Measurements from ENCODE around the gene MAFB. TPM values are rescaled to one million over a fixed set of nuclear protein-coding genes. Genes with fewer than 3 reads are reported as not detected.
A peak's percentile ranks its signal among the peaks of the same experiment; 100 is the strongest.

The MAFB gene
- total and polyA plus RNA-seq, 10 donors = 18.7 to 295 (median 180) TPM

DNA sequence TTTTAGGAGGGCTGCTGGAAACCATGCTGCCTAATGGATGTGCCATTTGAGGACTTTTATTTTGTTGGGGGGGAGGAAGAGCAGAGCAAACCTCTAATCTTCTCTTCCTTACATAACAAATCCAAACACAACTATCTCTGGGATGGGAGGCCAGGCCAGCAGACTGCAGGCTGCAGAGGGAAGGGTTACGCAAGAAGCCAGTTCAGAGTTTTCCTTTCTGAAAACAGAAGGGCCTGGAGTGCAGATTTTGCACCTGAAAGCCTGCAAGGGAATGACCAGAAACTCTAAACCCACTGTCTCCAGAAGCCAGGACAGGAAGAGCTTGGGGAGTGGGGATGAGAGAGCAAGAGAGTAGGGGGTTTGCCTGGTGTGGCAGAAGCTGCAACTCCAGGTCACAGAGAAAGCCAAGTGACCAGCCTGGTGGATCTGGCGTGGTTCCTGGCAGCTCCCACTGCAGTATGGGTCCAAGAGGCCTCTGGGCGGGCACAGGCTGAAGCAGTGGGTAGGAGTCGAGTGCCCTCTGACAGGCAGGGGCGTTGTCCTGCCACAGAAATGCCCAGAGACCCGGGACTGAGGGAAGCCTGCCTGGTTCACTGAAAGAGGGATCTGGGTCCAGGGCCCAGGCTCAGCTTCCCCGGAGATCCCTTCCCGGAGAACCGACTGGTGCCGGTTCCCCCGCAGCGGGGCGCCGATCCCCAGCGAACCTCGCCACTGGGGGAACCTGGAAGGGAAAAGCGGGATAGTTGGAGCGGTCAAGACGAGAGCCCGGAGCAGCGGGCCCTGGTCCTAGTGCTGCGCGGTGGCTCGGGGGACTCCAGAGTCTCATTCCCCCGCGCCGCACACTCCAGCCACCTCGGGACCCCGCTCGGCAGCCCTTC is 6.7 kb downstream of the MAFB start:
- 18 to 29% (median 22%) methylated on average over 29 to 30 of the region's 30 CpGs for WGBS, 5 donors
- peaks cover 0 to 76% (median 26%) of the 10 kb centered on the region in 7 donors for H3K27me3 ChIP-seq (replicated peaks in 1 of 7)
- peaks cover 0 to 36% (median 0%) of the 10 kb centered on the region in 6 donors for H3K36me3 ChIP-seq
- H3K4me3 ChIP-seq = peak overlapping the region in 7 of 8 donors; percentile 52 to 87 (median 65)
- intact Hi-C loops (cut with DNase I; ENCODE audit: low total_unique reads) = loop anchor here (10.0 kb wide), 1 partner anchor 418 kb away; no protein-coding TSS in a partner anchor
- peak; percentile 84 for DNase-seq
- H3K9me3 ChIP-seq = no peaks in the 10 kb centered on the region
- peak overlapping the region; percentile 74 to 94 (median 90) for H3K27ac ChIP-seq
- H3K4me1 ChIP-seq = peaks cover 9 to 86% (median 55%) of the 10 kb centered on the region in 6 donors
- TF ChIP-seq POLR2A (IDR thresholded peaks at IDR 0.05) (peak in 1 of 3 donors; percentile 40), POLR2AphosphoS5 (IDR thresholded peaks at IDR 0.05) (peak; percentile 49 to 84 (median 54))
- TF ChIP-seq, protein P1, sequence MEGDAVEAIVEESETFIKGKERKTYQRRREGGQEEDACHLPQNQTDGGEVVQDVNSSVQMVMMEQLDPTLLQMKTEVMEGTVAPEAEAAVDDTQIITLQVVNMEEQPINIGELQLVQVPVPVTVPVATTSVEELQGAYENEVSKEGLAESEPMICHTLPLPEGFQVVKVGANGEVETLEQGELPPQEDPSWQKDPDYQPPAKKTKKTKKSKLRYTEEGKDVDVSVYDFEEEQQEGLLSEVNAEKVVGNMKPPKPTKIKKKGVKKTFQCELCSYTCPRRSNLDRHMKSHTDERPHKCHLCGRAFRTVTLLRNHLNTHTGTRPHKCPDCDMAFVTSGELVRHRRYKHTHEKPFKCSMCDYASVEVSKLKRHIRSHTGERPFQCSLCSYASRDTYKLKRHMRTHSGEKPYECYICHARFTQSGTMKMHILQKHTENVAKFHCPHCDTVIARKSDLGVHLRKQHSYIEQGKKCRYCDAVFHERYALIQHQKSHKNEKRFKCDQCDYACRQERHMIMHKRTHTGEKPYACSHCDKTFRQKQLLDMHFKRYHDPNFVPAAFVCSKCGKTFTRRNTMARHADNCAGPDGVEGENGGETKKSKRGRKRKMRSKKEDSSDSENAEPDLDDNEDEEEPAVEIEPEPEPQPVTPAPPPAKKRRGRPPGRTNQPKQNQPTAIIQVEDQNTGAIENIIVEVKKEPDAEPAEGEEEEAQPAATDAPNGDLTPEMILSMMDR (IDR thresholded peaks at IDR 0.05 in 8 of 11, conservative IDR thresholded peaks at IDR 0.05 in 3 of 11) = no peak

DNA sequence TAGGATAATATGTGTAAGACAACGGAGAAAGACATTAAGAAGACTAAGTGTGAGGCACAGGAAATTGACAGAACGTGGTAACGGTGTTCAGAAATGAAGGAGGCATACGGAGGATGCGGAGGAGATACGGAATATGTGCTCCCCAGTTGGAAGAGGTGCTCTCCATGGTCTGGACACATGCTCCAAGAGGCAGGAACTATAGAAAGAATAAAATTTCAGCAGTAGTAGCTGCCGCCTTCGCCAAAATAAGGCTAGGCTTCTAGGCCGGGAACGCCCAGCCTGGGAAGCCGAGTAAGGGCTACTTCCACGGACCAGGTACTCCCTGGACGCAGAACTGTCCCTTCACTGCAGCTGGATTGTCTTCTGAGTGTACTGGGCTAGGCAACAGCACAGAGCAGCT is 7.4 kb downstream of the MAFB start:
- Histone ChIP-seq H3K36me3 (peaks cover 0 to 29% (median 0%) of the 10 kb centered on the region in 6 donors), H3K27me3 (replicated peaks in 1 of 7) (peaks cover 0 to 73% (median 19%) of the 10 kb centered on the region in 7 donors), H3K4me3 (peak overlapping the region in 1 of 8 donors; percentile 87), H3K9me3 (no peaks in the 10 kb centered on the region), H3K27ac (peak overlapping the region in 6 of 8 donors; percentile 42 to 94 (median 91)), H3K4me1 (peaks cover 10 to 88% (median 59%) of the 10 kb centered on the region in 6 donors)
- intact Hi-C loops (cut with DNase I; ENCODE audit: low total_unique reads) = loop anchor here (10.0 kb wide), 1 partner anchor 417 kb away; no protein-coding TSS in a partner anchor
- no peak for DNase-seq
- TF ChIP-seq POLR2A (IDR thresholded peaks at IDR 0.05) (no peak), POLR2AphosphoS5 (IDR thresholded peaks at IDR 0.05) (no peak)
- TF ChIP-seq, protein P1 (IDR thresholded peaks at IDR 0.05 in 8 of 11, conservative IDR thresholded peaks at IDR 0.05 in 3 of 11) = no peak
- whole genome bisulfite sequencing, 5 donors = 69 to 78% (median 73%) methylated on average over 13 of the region's 13 CpGs

DNA sequence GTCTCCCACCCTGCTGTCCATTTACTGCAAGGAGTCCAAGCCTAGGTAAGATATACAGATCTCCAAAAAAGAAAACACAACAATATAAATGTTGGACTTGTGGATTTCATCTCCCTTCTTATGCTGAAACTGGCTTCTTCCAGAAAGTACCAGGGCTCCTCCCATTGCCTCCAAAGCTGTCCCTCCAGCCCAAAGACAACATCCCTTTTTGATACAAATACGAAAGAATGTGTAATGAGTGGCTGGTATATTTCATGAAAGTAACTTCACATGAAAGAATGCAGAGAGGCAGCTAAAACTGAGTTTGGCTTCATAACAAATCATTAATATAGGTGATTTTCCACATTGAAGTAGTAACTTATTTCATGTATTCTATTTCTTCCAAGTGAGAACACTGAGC is 7.9 kb downstream of the MAFB start:
- Histone ChIP-seq H3K9me3 (no peaks in the 10 kb centered on the region), H3K27me3 (replicated peaks in 1 of 7) (peaks cover 0 to 73% (median 19%) of the 10 kb centered on the region in 7 donors), H3K27ac (peak overlapping the region in 6 of 8 donors; percentile 26 to 94 (median 91)), H3K4me3 (no peak overlapping the region), H3K36me3 (peaks cover 0 to 29% (median 0%) of the 10 kb centered on the region in 6 donors), H3K4me1 (peaks cover 10 to 93% (median 63%) of the 10 kb centered on the region in 6 donors)
- intact Hi-C loops (cut with DNase I; ENCODE audit: low total_unique reads) = loop anchor here (10.0 kb wide), 1 partner anchor 416 kb away; no protein-coding TSS in a partner anchor
- TF ChIP-seq POLR2AphosphoS5 (IDR thresholded peaks at IDR 0.05) = no peak
- no peak for TF ChIP-seq POLR2A (IDR thresholded peaks at IDR 0.05)
- 68 to 72% (median 70%) methylated on average over 1 of the region's 1 CpG for WGBS, 5 donors
- no peak for DNase-seq

DNA sequence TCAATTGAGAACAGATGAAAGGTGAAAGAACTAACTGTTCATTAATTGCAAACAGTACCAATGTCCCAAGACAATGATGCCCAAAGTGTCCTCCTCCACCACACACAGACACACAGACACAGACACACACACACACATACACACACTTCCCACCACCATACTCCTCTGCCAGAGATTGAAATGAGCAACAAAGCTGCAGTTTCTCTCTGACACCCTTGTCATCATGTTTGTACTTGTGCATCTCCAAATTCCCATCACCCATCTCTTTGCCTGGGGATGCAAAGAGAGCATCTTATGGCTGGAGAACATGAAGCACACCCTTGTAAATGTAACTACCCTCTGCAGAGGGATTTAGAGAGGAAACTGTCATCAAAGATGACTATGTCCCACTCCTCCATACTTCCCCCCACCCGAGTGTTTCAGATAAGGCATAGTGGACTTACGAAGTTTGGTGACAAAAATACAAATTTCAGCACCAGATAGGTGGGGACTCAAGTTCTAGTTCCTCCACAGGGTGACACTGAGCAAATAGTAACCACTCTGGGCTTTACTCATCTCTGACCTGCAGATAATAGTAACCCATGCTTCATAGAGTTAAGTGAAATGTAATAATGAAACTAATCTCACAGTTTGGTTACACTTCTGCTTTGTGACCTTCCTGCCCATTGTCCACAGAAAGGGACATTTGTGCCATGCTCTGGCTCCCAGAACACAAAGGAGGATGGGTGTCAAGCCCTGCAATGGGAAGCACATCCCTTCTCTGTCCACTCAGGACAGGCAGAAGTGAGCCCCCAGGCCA is 8.7 kb downstream of the MAFB start:
- 37 to 68% (median 59%) methylated on average over 2 of the region's 2 CpGs for WGBS, 5 donors
- no peak for DNase-seq
- intact Hi-C loops (cut with DNase I; ENCODE audit: low total_unique reads) = loop anchor here (10.0 kb wide), 1 partner anchor 416 kb away; no protein-coding TSS in a partner anchor

More for the DNA sequence above, 8.7 kb downstream of the MAFB start:
- peak in 1 of 3 donors; percentile 33 for TF ChIP-seq POLR2AphosphoS5 (IDR thresholded peaks at IDR 0.05)
- no peak for TF ChIP-seq POLR2A (IDR thresholded peaks at IDR 0.05)
- Histone ChIP-seq H3K27me3 (replicated peaks in 1 of 7) (peaks cover 0 to 65% (median 18%) of the 10 kb centered on the region in 7 donors), H3K27ac (peak overlapping the region in 5 of 8 donors; percentile 32 to 94 (median 90)), H3K4me1 (peaks cover 10 to 98% (median 62%) of the 10 kb centered on the region in 6 donors), H3K4me3 (no peak overlapping the region), H3K36me3 (peaks cover 0 to 21% (median 0%) of the 10 kb centered on the region in 6 donors), H3K9me3 (no peaks in the 10 kb centered on the region)
